22Rv1 (cell line): ENCODE data around the gene SCUBE2.

Experiments used
- CTCF ChIP-seq: fragments of 450-650 bp; IDR thresholded peaks from 2 replicates; pipeline ENCODE4 v1.5.1; 2017; ENCODE audit warnings: mild to moderate bottlenecking
- ZFX ChIP-seq: fragments of 450-650 bp; IDR thresholded peaks from 2 replicates; pipeline ENCODE4 v1.6.1; 2017; ENCODE audit warnings: antibody characterized with exemption, borderline replicate concordance

GRCh38 chr11:9092072-9092471 is 673 bp upstream of the SCUBE2 start:
- TF ChIP-seq CTCF (no peak), ZFX (no peak)
